ENCODE results near the gene EEF1A2.

GRCh38 chr20:63492518-63492917, 6.4 kb downstream of the EEF1A2 start:
- TF ChIP-seq, protein P1, sequence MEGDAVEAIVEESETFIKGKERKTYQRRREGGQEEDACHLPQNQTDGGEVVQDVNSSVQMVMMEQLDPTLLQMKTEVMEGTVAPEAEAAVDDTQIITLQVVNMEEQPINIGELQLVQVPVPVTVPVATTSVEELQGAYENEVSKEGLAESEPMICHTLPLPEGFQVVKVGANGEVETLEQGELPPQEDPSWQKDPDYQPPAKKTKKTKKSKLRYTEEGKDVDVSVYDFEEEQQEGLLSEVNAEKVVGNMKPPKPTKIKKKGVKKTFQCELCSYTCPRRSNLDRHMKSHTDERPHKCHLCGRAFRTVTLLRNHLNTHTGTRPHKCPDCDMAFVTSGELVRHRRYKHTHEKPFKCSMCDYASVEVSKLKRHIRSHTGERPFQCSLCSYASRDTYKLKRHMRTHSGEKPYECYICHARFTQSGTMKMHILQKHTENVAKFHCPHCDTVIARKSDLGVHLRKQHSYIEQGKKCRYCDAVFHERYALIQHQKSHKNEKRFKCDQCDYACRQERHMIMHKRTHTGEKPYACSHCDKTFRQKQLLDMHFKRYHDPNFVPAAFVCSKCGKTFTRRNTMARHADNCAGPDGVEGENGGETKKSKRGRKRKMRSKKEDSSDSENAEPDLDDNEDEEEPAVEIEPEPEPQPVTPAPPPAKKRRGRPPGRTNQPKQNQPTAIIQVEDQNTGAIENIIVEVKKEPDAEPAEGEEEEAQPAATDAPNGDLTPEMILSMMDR (IDR thresholded peaks at IDR 0.05) = no peak
- TF ChIP-seq POLR2A (IDR thresholded peaks at IDR 0.05) = no peak

Data from uterus (tissue), 2 donors.